T47D (cell line): Measurements from ENCODE around the gene PROS1.

Experiments
- DNase-seq, 2 experiments: peaks; one replicate each; pipeline versions ENCODE4 v3.0.0 to v3.0.0-alpha.2; 2011 to 2012; ENCODE audit warnings: low read depth in 1 of 2, low spot score in 1 of 2
- JUND ChIP-seq: IDR thresholded peaks from 2 replicates; pipeline ENCODE4 v1.6.1; 2012; ENCODE audit warnings: low read depth
- in situ Hi-C: cut with HindIII; loops from 2 replicates; pipeline ENCODE4 v1.10.0; 2016; ENCODE audit warnings: low sequenced_read_pairs, low pct_unique_long_range_greater_than_20kb

The PROS1 gene

GRCh38 chr3:93973131-93974126 lies at the start of gene PROS1:
TSS of gene PROS1 (minus strand) at chr3:93973896. CDS start at chr3:93973749, 147 bp downstream.
- DNase-seq: peak; percentile 42 to 62
- in situ Hi-C loops: no loop called here
- TF ChIP-seq JUND: no peak

- in situ Hi-C loops: no loop called here
- no peak for DNase-seq
- no peak for TF ChIP-seq JUND
These were observed 46.6 kb upstream of the PROS1 start for GRCh38 chr3:94020293-94020692.

- no peak for DNase-seq
- TF ChIP-seq JUND: no peak
- in situ Hi-C loops: no loop called here
These were observed 46.0 kb upstream of the PROS1 start for GRCh38 chr3:94019659-94020058.

GRCh38 chr3:94015025-94015424 lies 41.3 kb upstream of the PROS1 start:
- in situ Hi-C loops: no loop called here
- TF ChIP-seq JUND: no peak
- DNase-seq: no peak

GRCh38 chr3:94012185-94012584 lies 38.5 kb upstream of the PROS1 start:
- no peak for TF ChIP-seq JUND
- DNase-seq: no peak
- in situ Hi-C loops: no loop called here

GRCh38 chr3:94011233-94011711 lies 37.6 kb upstream of the PROS1 start:
- DNase-seq: no peak
- TF ChIP-seq JUND: no peak
- in situ Hi-C loops: no loop called here

GRCh38 chr3:94009608-94010007 lies 35.9 kb upstream of the PROS1 start:
- TF ChIP-seq JUND: no peak
- in situ Hi-C loops: no loop called here
- no peak for DNase-seq

- in situ Hi-C loops: no loop called here
- no peak for TF ChIP-seq JUND
- DNase-seq: no peak
These were observed 34.6 kb upstream of the PROS1 start for GRCh38 chr3:94008253-94008652.

- DNase-seq: peak; percentile 23 to 65
- no peak for TF ChIP-seq JUND
- in situ Hi-C loops: no loop called here
These were observed 30.7 kb upstream of the PROS1 start for GRCh38 chr3:94004301-94004910.

- in situ Hi-C loops: no loop called here
- TF ChIP-seq JUND: no peak
- no peak for DNase-seq
These were observed 28.3 kb upstream of the PROS1 start for GRCh38 chr3:94001827-94002495.

- no peak for TF ChIP-seq JUND
- in situ Hi-C loops: no loop called here
- no peak for DNase-seq
These were observed 27.5 kb upstream of the PROS1 start for GRCh38 chr3:94001191-94001590.

- DNase-seq: no peak
- no peak for TF ChIP-seq JUND
- in situ Hi-C loops: no loop called here
These were observed 20.4 kb upstream of the PROS1 start for GRCh38 chr3:93994056-93994455.

- no peak for DNase-seq
- TF ChIP-seq JUND: no peak
- in situ Hi-C loops: no loop called here
These were observed 18.5 kb upstream of the PROS1 start for GRCh38 chr3:93992207-93992606.
